ENCODE measurements around the gene CRLF3. TPM values are rescaled to one million over a fixed set of nuclear protein-coding genes. Genes with fewer than 3 reads are reported as not detected.
"Not testable (repeated sequence)": the region's sequence is repeated elsewhere in the genome, so short reads cannot be mapped to it uniquely, and the experiment has no call there.

CRLF3 gene
- total and polyA plus RNA-seq, 4 donors: 8.4 to 16.3 (median 14.6) TPM

DNA sequence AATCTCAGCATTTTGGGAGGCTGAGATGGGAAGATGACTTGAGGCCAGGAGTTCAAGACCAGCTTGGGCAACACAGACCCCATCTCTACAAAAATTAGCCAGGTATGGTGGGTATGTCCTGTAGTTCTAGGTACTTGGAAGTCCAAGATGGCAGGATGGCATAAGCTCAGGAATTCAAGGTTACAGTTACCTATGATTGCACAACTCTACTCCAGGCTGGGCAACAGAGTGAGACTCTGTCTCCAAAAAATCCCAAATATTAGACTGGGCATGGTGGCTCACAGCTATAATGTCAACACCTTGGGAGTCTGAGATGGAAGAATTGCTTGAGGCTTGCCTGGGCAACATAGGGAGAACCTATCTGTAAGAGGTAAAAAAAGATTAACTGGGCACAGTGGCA is 63.4 kb downstream of the CRLF3 start:
- DNase-seq (no peak), ATAC-seq (ENCODE audit: insufficient read depth, low FRiP score) (no peak)
- no peaks in the 10 kb centered on the region for H3K27me3 ChIP-seq (ENCODE audit: control insufficient read depth in 3 of 3, insufficient read depth in 3 of 3, low read length in 2 of 3)
- TF ChIP-seq, protein P1, sequence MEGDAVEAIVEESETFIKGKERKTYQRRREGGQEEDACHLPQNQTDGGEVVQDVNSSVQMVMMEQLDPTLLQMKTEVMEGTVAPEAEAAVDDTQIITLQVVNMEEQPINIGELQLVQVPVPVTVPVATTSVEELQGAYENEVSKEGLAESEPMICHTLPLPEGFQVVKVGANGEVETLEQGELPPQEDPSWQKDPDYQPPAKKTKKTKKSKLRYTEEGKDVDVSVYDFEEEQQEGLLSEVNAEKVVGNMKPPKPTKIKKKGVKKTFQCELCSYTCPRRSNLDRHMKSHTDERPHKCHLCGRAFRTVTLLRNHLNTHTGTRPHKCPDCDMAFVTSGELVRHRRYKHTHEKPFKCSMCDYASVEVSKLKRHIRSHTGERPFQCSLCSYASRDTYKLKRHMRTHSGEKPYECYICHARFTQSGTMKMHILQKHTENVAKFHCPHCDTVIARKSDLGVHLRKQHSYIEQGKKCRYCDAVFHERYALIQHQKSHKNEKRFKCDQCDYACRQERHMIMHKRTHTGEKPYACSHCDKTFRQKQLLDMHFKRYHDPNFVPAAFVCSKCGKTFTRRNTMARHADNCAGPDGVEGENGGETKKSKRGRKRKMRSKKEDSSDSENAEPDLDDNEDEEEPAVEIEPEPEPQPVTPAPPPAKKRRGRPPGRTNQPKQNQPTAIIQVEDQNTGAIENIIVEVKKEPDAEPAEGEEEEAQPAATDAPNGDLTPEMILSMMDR (IDR thresholded peaks at IDR 0.05; ENCODE audit: control extremely low read depth, extremely low read depth): no peak
- no peak overlapping the region for H3K4me3 ChIP-seq
- H3K36me3 ChIP-seq (ENCODE audit: control insufficient read depth in 4 of 4, insufficient read depth in 4 of 4, low read length in 4 of 4): peaks cover 2 to 10% (median 5%) of the 10 kb centered on the region in 4 donors
- no peak overlapping the region for H3K9ac ChIP-seq (ENCODE audit: insufficient read depth in 1 of 2, low read length in 2 of 2)
- H3K4me1 ChIP-seq (ENCODE audit: control insufficient read depth in 5 of 5, insufficient read depth in 5 of 5, low read length in 5 of 5): no peaks in the 10 kb centered on the region
- H3K9me3 ChIP-seq (ENCODE audit: control insufficient read depth in 4 of 4, insufficient read depth in 3 of 4, low read length in 3 of 4): no peaks in the 10 kb centered on the region
- no peak overlapping the region for H3K27ac ChIP-seq (ENCODE audit: low read depth in 1 of 2, low read length in 1 of 2)

GRCh38 chr17:30753291-30753690 is 71.2 kb downstream of the CRLF3 start:
- not testable (repeated sequence) for H3K9me3 ChIP-seq (ENCODE audit: control insufficient read depth in 4 of 4, insufficient read depth in 3 of 4, low read length in 3 of 4); H3K36me3 ChIP-seq (ENCODE audit: control insufficient read depth in 4 of 4, insufficient read depth in 4 of 4, low read length in 4 of 4); H3K4me1 ChIP-seq (ENCODE audit: control insufficient read depth in 5 of 5, insufficient read depth in 5 of 5, low read length in 5 of 5); H3K4me3 ChIP-seq; DNase-seq; H3K9ac ChIP-seq (ENCODE audit: insufficient read depth in 1 of 2, low read length in 2 of 2); H3K27ac ChIP-seq (ENCODE audit: low read depth in 1 of 2, low read length in 1 of 2); ATAC-seq (ENCODE audit: insufficient read depth, low FRiP score); H3K27me3 ChIP-seq (ENCODE audit: control insufficient read depth in 3 of 3, insufficient read depth in 3 of 3, low read length in 2 of 3)
- 93 to 97% methylated on average over 10 of the region's 10 CpGs for WGBS, 2 donors

DNA sequence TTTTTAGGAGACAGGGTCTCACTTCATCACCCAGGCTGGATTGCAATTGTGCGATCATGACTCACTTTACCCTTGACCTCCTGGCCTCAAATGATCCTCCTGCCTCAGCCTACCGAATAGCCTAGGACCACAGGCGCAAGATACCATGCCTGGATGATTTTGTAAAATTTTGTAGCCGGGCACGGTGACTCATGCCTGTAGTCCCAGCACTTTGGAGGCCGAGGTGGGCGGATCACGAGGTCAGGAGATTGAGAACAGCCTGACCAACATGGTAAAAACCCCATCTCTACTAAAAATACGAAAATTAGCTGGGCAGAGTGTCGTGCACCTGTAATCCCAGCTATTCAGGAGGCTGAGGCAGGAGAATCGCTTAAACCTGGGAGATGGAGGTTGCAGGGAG is 73.5 kb downstream of the CRLF3 start:
- 96 to 97% methylated on average over 11 of the region's 11 CpGs for WGBS, 2 donors
- ATAC-seq (ENCODE audit: insufficient read depth, low FRiP score); H3K36me3 ChIP-seq (ENCODE audit: control insufficient read depth in 4 of 4, insufficient read depth in 4 of 4, low read length in 4 of 4): not testable (repeated sequence)

DNA sequence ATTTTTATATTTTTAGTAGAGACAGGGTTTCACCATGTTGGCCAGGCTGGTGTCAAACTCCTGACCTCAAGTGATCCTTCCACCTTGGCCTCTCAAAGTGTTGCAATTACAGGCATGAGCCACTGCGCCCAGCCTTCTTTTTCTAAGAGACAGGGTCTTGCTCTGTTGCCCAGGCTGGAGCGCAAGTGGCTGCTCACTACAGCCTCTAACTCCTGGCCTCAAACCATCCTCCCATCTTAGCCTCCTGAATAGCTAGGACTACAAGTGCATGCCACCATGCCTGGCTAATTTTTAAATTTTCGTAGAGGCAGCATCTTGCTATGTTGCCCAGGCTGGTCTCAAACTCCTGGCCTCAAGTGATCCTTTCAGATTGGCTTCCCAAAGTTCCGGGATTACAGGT is 76.9 kb downstream of the CRLF3 start:
- WGBS, 2 donors: 97 to 98% methylated on average over 3 to 4 of the region's 4 CpGs
- H3K9me3 ChIP-seq (ENCODE audit: control insufficient read depth in 4 of 4, insufficient read depth in 3 of 4, low read length in 3 of 4); DNase-seq; H3K4me1 ChIP-seq (ENCODE audit: control insufficient read depth in 5 of 5, insufficient read depth in 5 of 5, low read length in 5 of 5); H3K27me3 ChIP-seq (ENCODE audit: control insufficient read depth in 3 of 3, insufficient read depth in 3 of 3, low read length in 2 of 3); H3K36me3 ChIP-seq (ENCODE audit: control insufficient read depth in 4 of 4, insufficient read depth in 4 of 4, low read length in 4 of 4); H3K27ac ChIP-seq (ENCODE audit: low read depth in 1 of 2, low read length in 1 of 2); H3K4me3 ChIP-seq; H3K9ac ChIP-seq (ENCODE audit: insufficient read depth in 1 of 2, low read length in 2 of 2); ATAC-seq (ENCODE audit: insufficient read depth, low FRiP score): not testable (repeated sequence)

More for the DNA sequence above, 73.5 kb downstream of the CRLF3 start:
- not testable (repeated sequence) for H3K9ac ChIP-seq (ENCODE audit: insufficient read depth in 1 of 2, low read length in 2 of 2); H3K27ac ChIP-seq (ENCODE audit: low read depth in 1 of 2, low read length in 1 of 2); H3K9me3 ChIP-seq (ENCODE audit: control insufficient read depth in 4 of 4, insufficient read depth in 3 of 4, low read length in 3 of 4); H3K27me3 ChIP-seq (ENCODE audit: control insufficient read depth in 3 of 3, insufficient read depth in 3 of 3, low read length in 2 of 3); H3K4me1 ChIP-seq (ENCODE audit: control insufficient read depth in 5 of 5, insufficient read depth in 5 of 5, low read length in 5 of 5); H3K4me3 ChIP-seq; DNase-seq

DNA sequence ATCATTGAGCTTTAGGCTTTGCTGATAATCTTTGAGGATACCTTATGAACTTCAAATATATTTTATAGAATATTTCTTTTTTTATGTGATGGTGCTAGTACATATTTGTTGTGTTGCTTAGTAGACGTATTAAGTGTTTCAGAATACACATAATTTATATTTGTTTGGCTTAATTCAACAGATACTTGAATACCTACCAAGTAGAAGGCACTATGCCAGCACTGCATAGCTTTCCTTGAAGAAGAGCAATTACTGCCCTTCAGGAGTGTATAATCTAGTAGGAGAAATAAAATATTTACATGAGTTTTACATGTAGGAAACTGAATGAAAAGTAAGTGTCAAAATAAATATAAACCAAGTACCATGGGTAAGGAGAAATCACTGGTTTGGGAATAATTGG is 81.8 kb downstream of the CRLF3 start:
- H3K9me3 ChIP-seq (ENCODE audit: control insufficient read depth in 4 of 4, insufficient read depth in 3 of 4, low read length in 3 of 4); DNase-seq; H3K4me1 ChIP-seq (ENCODE audit: control insufficient read depth in 5 of 5, insufficient read depth in 5 of 5, low read length in 5 of 5); H3K4me3 ChIP-seq; ATAC-seq (ENCODE audit: insufficient read depth, low FRiP score); H3K36me3 ChIP-seq (ENCODE audit: control insufficient read depth in 4 of 4, insufficient read depth in 4 of 4, low read length in 4 of 4); H3K27me3 ChIP-seq (ENCODE audit: control insufficient read depth in 3 of 3, insufficient read depth in 3 of 3, low read length in 2 of 3); H3K9ac ChIP-seq (ENCODE audit: insufficient read depth in 1 of 2, low read length in 2 of 2); H3K27ac ChIP-seq (ENCODE audit: low read depth in 1 of 2, low read length in 1 of 2): not testable (repeated sequence)
- WGBS, 2 donors: 39 to 79% methylated on average over 1 of the region's 1 CpG

GRCh38 chr17:30736371-30736770 is 88.1 kb downstream of the CRLF3 start:
- WGBS, 2 donors: 97% methylated on average over 17 to 18 of the region's 18 CpGs
- not testable (repeated sequence) for ATAC-seq (ENCODE audit: insufficient read depth, low FRiP score); DNase-seq

DNA sequence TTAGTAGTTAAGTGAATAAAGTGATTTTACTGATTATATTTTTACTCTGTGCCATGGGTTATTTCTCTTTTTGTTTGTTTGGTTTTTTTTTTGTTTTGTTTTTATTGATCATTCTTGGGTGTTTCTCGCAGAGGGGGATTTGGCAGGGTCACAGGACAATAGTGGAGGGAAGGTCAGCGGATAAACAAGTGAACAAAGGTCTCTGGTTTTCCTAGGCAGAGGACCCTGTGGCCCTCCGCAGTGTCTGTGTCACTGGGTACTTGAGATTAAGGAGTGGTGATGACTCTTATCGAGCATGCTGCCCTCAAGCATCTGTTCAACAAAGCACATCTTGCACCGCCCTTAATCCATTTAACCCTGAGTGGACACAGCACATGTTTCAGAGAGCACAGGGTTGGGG is 88.8 kb downstream of the CRLF3 start:
- H3K4me1 ChIP-seq (ENCODE audit: control insufficient read depth in 5 of 5, insufficient read depth in 5 of 5, low read length in 5 of 5); DNase-seq; H3K4me3 ChIP-seq; ATAC-seq (ENCODE audit: insufficient read depth, low FRiP score); H3K36me3 ChIP-seq (ENCODE audit: control insufficient read depth in 4 of 4, insufficient read depth in 4 of 4, low read length in 4 of 4); H3K27ac ChIP-seq (ENCODE audit: low read depth in 1 of 2, low read length in 1 of 2); H3K27me3 ChIP-seq (ENCODE audit: control insufficient read depth in 3 of 3, insufficient read depth in 3 of 3, low read length in 2 of 3); H3K9ac ChIP-seq (ENCODE audit: insufficient read depth in 1 of 2, low read length in 2 of 2); H3K9me3 ChIP-seq (ENCODE audit: control insufficient read depth in 4 of 4, insufficient read depth in 3 of 4, low read length in 3 of 4): not testable (repeated sequence)
- WGBS, 2 donors: 81 to 86% methylated on average over 5 of the region's 5 CpGs

More at GRCh38 chr17:30736371-30736770, 88.1 kb downstream of the CRLF3 start:
- H3K4me1 ChIP-seq (ENCODE audit: control insufficient read depth in 5 of 5, insufficient read depth in 5 of 5, low read length in 5 of 5); H3K9ac ChIP-seq (ENCODE audit: insufficient read depth in 1 of 2, low read length in 2 of 2); H3K4me3 ChIP-seq; H3K27me3 ChIP-seq (ENCODE audit: control insufficient read depth in 3 of 3, insufficient read depth in 3 of 3, low read length in 2 of 3); H3K9me3 ChIP-seq (ENCODE audit: control insufficient read depth in 4 of 4, insufficient read depth in 3 of 4, low read length in 3 of 4); H3K27ac ChIP-seq (ENCODE audit: low read depth in 1 of 2, low read length in 1 of 2); H3K36me3 ChIP-seq (ENCODE audit: control insufficient read depth in 4 of 4, insufficient read depth in 4 of 4, low read length in 4 of 4): not testable (repeated sequence)

GRCh38 chr17:30735206-30735605 is 89.3 kb downstream of the CRLF3 start:
- DNase-seq; H3K27ac ChIP-seq (ENCODE audit: low read depth in 1 of 2, low read length in 1 of 2); H3K4me1 ChIP-seq (ENCODE audit: control insufficient read depth in 5 of 5, insufficient read depth in 5 of 5, low read length in 5 of 5); H3K36me3 ChIP-seq (ENCODE audit: control insufficient read depth in 4 of 4, insufficient read depth in 4 of 4, low read length in 4 of 4); H3K27me3 ChIP-seq (ENCODE audit: control insufficient read depth in 3 of 3, insufficient read depth in 3 of 3, low read length in 2 of 3); H3K9me3 ChIP-seq (ENCODE audit: control insufficient read depth in 4 of 4, insufficient read depth in 3 of 4, low read length in 3 of 4); H3K4me3 ChIP-seq; H3K9ac ChIP-seq (ENCODE audit: insufficient read depth in 1 of 2, low read length in 2 of 2); ATAC-seq (ENCODE audit: insufficient read depth, low FRiP score): not testable (repeated sequence)
- WGBS, 2 donors: 97% methylated on average over 9 of the region's 9 CpGs

Data from lung (tissue), 12 donors.